Inflammatory macrophage treated with lipopolysaccharide for 1 hour (primary cell): ENCODE results near the gene WFS1.

Experiments used
- DNase-seq, 2 donors: peaks; one replicate each; pipeline ENCODE4 v3.0.0-alpha.2; 2020 to 2022

The WFS1 gene

DNA sequence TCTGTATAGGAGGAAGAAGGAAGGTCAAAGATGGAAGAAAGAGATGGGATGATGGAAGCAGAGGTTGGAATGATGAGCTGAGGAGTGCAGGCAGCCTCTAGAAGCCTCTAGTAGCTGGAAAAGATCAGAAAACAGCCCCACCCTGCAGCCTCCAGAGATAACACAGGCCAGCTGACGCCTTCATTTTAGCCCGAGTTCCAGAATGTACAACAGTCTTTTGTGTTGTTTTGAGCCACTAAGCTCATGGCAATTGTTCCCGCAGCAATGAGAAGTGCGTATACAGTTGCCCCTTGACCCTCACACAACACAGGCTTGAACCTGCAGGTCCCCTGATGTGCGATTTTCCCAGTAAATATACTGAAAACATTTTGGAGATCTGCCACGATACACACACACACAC is 72.0 kb downstream of the WFS1 start:
- DNase-seq = no peak

DNA sequence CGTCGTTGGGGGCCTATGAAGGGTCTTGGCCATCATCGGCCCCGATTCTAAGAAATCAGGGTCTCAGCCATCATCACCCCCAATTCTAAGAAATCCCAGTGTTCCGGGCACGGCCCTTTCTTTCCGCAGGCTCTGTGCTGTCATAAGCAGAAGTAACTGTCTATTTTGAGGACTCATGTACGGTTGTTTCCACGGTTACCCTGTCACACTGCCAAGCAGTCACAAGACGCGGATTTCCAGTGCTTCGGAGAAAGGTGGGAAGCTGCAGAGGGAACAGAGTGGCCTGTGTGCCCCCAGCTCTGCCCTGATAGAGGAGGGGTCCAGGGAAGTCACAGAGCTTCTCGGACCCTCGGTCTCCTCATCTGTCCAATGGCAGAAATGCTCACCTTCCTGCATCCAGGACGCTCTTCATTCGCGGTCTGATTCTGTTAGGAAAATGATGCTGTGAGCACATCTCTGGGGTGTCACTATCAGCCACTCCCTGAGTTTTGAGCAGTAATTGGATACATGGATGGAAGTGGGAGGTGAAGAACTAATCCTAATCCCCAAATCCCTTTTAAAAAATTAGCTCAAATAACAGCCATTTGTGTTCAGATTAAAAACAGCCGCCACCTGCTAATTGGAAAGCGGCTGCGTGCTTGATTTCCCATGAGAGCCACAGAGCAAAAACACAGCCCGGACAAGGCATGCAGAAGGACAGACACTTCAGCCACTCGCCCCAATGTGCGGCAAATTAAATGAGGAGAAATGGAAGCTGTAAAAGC is 73.1 kb downstream of the WFS1 start:
- DNase-seq = peak; percentile 2 to 18

DNA sequence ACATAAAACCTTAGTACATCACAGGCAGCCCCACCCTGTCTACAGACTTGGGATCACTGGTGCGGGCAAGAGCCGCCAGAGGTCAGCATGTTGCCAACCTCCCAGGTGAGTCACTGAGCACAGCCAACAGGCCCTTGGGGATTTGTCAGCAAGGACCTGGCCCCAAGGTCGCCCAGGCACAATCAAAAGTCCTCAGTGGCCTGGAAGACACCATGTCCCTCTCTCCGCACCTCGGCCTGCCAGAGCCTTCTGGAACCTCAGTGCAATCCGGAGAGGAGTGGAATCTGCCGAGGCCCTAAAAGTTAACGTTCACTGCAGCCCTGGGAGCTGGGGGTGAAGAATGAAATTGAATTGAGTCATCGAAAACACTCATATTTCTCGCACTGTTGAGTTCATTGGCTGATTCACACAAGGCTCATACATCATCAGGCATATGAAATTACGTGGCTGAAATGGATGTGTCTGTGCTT is 74.3 kb downstream of the WFS1 start:
- no peak for DNase-seq

DNA sequence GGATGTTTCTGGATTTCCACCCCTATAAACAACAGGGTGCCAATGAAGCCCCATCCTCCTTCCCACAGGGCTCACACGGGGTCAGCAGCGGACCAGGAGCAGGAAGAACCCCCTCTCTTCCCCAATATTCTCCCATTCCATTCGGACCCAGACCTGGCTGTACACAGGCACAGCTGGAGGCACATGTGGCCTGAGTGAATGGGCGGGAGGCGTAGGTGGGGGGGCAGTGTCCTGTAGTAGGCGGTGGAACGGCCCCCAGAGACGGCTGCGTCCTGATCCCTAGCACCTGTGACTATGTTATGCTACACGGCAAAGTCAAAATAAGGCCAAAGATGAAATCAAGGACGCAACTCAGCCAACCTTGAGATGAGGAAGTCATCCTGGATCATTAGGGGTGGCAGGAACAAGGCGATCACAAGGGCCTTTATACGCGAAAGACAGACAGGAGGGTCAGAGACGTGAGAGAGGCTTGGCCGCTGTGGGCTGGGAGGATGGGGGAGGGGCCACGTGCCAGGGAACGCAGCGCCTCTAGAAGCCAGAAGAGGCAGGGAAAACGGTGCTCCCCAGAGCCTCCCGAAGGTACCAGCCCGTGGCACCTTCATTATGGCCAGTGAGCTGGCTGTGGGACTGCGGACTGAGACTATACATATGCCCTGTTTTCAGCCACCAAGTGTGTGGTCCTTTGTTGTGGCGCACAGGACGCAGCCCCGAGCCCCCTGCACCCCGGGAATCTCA is 75.6 kb downstream of the WFS1 start:
- no peak for DNase-seq

DNA sequence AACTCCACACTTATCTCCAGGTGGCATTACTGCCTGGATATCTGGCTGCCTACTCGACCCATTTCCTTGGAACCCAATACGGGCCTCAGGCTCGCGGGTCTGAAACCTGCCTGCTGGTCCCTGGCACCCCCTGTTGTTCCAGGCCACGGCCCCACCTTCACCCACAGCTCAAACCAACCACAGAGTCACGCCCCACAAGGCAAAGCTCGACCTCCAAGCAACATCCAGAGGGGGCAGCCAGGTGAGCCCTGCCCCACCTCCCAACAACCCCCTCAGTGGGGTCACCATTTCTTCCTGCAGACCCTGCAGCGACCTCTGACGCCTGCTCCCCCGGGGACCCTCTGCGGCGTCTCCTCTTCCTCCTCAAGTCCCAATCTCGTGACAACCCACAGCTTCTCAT is 76.2 kb downstream of the WFS1 start:
- DNase-seq = no peak

DNA sequence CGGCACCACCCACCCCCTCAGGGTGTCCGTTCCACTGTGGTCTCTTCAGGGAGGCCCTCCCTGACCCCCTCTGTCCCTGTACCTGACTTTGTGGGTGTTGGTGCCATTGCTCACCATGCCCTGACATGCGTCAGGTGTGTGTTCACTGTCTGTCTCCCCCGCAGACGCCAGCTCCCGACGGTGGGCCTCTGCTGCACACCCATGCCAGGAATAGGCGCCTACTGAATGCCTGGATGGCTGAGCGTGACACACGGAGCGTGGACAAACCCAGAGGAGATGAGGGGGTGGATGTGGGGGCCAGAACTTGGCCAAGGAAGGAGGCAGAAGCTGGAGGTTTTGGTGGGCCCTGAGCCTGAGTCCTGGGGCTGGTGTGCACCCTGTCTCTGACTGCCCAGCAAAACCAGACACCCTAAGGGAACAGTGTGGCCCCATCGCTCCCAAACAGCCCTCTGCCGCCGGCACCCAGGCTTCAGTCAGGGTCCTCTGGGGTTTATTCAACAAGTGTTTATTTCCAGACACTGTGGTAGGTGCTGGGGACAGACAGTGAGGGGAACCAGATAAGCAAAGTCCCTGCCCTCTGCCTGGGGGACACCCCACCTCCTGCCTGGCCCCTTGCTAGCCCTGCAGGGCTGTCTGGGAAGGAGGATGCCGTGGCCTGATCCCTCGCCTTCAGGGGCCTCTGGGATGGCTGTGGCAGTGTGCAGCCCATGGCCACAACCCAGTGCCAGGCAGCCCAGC is 76.9 kb downstream of the WFS1 start:
- no peak for DNase-seq

DNA sequence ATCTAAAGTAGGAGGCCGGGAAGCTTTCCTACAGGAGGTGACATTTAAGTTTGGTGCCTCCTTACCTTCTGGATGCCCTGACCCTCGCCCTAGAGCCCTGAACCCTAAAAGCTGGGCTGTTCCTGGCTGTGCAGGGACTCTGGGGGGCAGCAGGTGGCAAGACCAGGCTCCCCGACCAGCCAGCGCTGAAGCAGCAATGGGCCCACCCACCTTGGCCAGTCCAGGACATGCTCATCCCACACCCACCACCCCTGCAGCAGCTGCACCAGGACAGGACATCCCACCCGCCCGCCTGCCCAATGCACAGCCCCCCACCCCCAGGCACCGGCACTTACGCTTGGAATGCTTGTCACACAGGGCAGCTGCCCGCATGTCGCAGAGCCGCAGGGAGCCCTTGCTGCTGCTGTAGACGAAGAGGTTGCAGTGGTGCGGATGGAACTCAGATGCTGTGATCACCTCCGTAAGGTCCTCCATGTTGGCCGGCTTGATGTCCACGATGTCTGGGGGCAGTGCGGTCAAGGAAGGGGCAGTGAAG is 77.9 kb downstream of the WFS1 start:
- DNase-seq = no peak

DNA sequence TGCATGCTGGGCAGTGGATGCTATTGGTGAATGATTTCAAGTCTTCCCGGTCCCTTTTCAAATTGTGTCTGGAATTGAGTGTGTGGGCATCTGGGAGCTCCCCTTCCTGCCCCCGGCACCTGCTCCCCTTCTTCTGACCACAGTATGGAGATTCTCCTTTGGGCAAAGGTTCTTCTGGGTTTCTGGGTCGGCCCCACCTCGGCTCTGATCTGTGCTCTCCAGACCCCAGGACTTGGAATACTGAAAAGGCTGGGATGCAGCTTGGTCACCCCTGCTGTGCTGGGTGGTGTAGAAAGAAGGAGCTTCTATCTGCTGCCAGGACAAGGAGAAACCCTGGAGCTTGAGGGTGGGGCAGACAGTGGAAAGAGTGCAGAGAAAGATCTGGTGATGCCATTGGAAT is 78.8 kb downstream of the WFS1 start:
- no peak for DNase-seq

DNA sequence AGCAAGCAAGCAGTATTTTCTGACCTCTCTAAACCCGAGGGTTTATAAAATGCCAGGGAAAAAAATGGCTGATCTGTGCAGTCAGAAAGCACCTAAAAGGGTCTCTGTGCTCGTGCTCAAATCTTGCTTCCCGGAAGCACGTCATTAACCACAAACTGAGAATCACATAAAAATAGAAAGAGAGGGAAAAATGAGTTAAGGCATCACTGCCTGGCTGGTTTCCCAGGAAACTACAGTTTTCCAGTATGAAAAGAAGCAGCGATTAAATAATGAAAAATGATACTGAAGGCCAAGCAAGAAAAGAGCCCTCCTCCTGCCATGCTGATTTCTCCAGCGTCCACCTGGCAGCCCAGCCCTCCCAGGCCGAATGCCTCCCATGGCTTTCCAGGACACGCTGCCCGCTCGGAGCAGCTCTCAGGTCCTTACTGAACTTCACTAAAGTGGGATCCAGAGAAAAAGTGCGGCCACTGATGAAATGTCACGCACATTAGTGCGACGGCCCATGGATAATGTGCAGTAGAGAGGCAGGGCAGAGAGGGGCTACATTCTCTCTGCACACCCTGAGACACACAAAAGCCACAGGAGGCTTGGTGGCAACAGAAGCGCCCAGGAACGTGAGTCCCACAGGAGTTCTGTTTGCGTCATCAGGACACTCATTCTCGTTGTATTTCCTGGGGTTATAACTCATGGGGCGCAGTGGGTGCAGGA is 80.4 kb downstream of the WFS1 start:
- no peak for DNase-seq

DNA sequence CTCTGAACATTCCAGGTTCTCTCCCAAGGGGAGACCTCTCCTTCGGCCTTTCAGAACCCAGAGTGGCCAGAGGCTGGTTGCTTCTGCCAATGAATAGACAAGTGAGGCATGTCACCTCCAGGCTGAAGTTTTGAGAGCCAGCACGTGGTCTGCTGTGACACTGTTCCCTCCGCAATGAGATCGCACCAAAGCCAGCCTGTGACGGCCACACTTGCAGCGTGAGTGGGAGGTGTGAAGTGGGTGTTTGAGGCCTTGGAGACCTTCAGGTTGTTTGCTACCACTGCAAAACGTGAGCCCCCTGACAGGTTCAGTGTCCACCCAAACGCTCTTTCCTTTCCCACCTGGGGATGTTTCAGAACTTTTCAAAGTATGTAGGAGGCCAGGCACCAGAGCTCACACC is 81.0 kb downstream of the WFS1 start:
- no peak for DNase-seq

DNA sequence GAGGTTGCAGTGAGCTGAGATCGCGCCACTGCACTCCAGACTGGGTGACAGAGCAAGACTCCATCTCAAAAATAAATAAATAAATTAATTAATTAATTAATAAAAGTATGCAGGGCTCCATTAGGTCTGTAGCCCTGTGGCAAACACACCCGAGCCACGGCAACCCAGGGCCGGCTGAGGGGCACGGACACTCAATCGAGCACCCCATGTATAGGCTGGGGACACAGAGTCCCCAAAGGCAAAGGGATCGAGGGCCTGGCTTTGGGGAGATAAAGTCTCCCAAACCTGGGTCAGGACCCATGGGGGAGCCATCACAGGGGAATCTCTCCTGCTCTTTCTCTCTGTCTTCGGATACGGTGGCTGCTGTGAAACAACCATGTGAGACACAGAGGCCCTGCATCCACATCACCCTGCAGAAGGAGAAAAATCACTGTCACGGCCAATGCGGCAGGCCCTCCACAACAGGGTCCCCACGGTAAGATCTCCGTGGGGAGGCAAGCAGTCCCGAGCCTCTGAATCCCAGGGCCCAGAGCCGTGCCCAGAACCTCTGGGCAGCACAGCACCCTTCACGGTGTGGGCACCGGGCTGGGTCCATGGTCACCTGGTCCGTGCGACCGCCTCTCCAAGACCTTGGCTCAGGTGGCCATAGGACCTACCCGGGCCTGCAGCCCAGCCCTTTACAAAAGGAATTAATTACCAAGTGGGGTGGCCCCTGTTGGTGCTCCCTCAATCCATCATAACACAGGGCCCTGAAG is 81.8 kb downstream of the WFS1 start:
- no peak for DNase-seq

DNA sequence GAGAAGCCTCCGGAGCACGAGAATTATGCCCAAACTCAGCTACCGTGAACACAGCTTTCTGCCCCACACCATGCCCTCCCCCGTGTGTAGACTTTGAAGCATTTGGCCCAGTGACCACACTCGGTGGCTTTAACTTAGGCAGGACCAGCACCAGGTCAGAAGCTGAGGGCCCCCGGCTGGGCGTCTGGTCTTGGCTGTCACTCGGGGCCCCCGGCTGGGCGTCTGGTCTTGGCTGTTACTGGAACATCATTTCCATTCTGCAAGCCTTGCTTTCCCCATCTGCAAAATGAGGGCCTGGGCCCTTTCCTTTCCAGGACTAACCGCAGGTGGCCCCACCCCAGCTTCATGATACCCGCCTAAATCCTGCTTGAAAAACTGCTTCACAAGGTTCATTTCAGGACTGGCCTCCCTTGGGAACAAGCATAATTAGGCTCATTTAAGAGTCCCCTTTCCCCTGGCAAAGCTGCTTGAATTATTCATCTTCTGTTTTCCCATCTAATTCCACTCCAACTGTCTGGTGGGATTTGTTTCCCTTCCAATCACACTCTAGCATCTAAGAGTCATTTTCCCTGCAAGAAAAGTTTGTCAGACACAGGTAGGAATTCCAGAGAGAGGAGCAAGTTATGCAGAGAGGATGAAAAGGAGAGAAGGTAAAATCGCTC is 82.5 kb downstream of the WFS1 start:
- DNase-seq = no peak
